Gastroesophageal sphincter (tissue), 4 donors: ENCODE data around the gene KRTAP5-3. TPM values are rescaled to one million over a fixed set of nuclear protein-coding genes. Genes with fewer than 3 reads are reported as not detected.

Experiments used
- ATAC-seq: fragments of 150-250 bp; one replicate; pipeline ENCODE4 v1.9.1; 2016; ENCODE audit warnings: mild to moderate bottlenecking, moderate library complexity
- H3K27ac ChIP-seq, 4 donors: fragments of 200-600 bp; sonication (generic) in 3 of 4; 1 replicate in 3 of 4; 2 replicates in 1 of 4; pipeline ENCODE4 v1.5.1; 2016 to 2019
- H3K27me3 ChIP-seq: fragments of 200-600 bp; sonication (generic); one replicate; pipeline ENCODE4 v1.5.1; 2019
- H3K36me3 ChIP-seq, 2 donors: fragments of 200-600 bp; sonication (generic); one replicate each; pipeline ENCODE4 v1.5.1; 2019; ENCODE audit warnings: control low read depth in 1 of 2
- H3K4me1 ChIP-seq, 3 donors: fragments of 200-600 bp; sonication (generic); 1 replicate in 2 of 3; 2 replicates in 1 of 3; pipeline ENCODE4 v1.5.1; 2016 to 2019; ENCODE audit warnings: control low read depth in 2 of 3
- H3K4me3 ChIP-seq, 2 donors: fragments of 200-600 bp; sonication (generic); one replicate each; pipeline ENCODE4 v1.5.1; 2019; ENCODE audit warnings: mild to moderate bottlenecking in 1 of 2, moderate library complexity in 1 of 2
- H3K9me3 ChIP-seq, 3 donors: fragments of 200-600 bp; sonication (generic); one replicate each; pipeline ENCODE4 v1.5.1; 2017 to 2019; ENCODE audit warnings: control low read depth in 2 of 3
- EP300 ChIP-seq: sonication (generic); formaldehyde crosslinking; IDR thresholded peaks from one replicate; pipeline ENCODE4 v1.6.1; 2017; ENCODE audit warnings: antibody characterized with exemption, mild to moderate bottlenecking
- POLR2A ChIP-seq, 2 donors: fragments of 450-650 bp; IDR thresholded peaks; one replicate each; pipeline ENCODE4 v1.6.1; 2017; ENCODE audit warnings: antibody characterized with exemption in 2 of 2, mild to moderate bottlenecking in 2 of 2, moderate library complexity in 1 of 2
- POLR2AphosphoS5 ChIP-seq: sonication (generic); formaldehyde crosslinking; IDR thresholded peaks from one replicate; pipeline ENCODE4 v1.6.1; 2017; ENCODE audit warnings: antibody characterized with exemption
- WGBS, 2 donors: methylation state at CpG; one replicate each; pipeline ENCODE4 v1.1.5; 2018; ENCODE audit warnings: low coverage in 1 of 2; 5-methylcytosine and 5-hydroxymethylcytosine counted together
- total RNA-seq, 4 donors: library from RNA; depleted of rRNA; stranded (reverse); fragments of >200 nt; gene quantifications; one replicate each; pipeline ENCODE4 v1.1.0, GENCODE V29; 2016
- TF ChIP-seq, protein P1 (sequence below), 4 experiments: fragments of 200-600 bp in 2 of 4; fragments of 450-650 bp in 2 of 4; sonication (generic) in 1 of 4; IDR thresholded peaks; one replicate each; pipeline ENCODE4 v1.5.1; 2017 to 2019; ENCODE audit warnings: antibody characterized with exemption in 4 of 4, mild to moderate bottlenecking in 2 of 4, moderate library complexity in 2 of 4

Gene KRTAP5-3
- total RNA-seq, 4 donors from 2014 or later: not detected

DNA sequence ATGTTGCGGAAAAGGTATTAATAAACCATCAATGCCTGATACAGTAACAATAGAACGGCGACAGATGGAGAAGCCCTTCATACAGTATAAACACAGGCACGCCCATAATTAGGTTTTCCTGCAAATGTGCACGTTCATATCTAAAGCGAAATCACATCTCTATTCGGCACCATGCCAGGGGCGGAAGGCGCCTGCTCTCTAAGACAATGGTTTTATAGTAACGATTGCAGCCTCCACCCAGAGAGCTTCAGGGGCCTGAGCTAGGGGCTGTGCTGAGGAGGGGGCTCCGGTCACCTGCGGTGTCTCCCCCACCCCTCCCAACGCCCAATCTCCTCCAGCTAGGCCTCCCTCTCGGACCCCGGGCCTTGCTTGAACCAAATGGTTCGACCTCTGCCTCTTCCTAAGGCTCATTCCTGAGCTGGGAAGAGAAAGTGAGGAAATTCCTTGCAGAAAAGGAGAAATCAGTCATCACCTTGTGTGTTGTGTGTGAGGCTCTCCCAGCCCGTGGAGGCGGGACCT is 30.9 kb upstream of the KRTAP5-3 start:
- no peak for ATAC-seq
- no peaks in the 10 kb centered on the region for H3K36me3 ChIP-seq
- H3K27me3 ChIP-seq: peaks cover 62% of the 10 kb centered on the region
- no peaks in the 10 kb centered on the region for H3K4me1 ChIP-seq
- H3K4me3 ChIP-seq: no peak overlapping the region
- TF ChIP-seq, protein P1, sequence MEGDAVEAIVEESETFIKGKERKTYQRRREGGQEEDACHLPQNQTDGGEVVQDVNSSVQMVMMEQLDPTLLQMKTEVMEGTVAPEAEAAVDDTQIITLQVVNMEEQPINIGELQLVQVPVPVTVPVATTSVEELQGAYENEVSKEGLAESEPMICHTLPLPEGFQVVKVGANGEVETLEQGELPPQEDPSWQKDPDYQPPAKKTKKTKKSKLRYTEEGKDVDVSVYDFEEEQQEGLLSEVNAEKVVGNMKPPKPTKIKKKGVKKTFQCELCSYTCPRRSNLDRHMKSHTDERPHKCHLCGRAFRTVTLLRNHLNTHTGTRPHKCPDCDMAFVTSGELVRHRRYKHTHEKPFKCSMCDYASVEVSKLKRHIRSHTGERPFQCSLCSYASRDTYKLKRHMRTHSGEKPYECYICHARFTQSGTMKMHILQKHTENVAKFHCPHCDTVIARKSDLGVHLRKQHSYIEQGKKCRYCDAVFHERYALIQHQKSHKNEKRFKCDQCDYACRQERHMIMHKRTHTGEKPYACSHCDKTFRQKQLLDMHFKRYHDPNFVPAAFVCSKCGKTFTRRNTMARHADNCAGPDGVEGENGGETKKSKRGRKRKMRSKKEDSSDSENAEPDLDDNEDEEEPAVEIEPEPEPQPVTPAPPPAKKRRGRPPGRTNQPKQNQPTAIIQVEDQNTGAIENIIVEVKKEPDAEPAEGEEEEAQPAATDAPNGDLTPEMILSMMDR (IDR thresholded peaks at IDR 0.05): no peak
- TF ChIP-seq EP300 (no peak), POLR2A (IDR thresholded peaks at IDR 0.05) (no peak), POLR2AphosphoS5 (no peak)
- no peaks in the 10 kb centered on the region for H3K9me3 ChIP-seq
- WGBS, 2 donors: 29 to 48% methylated on average over 10 of the region's 18 CpGs
- no peak overlapping the region for H3K27ac ChIP-seq

DNA sequence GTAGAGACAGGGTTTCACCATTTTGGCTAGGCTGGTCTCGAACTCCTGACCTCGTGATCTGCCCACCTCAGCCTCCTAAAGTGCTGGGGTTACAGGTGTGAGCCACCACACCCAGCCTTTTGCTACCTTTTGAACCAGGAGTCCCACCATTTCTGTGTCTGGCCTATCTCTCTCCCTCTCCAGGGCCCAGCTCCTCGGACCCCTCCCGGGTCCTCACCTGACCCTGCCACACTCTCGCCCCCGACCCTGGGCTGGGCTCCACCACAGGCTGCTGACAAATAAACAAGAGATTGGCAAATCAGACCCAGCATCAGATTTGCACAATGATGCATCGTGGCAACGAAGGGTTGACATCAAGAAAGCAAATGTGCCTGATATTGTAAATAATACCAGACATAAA is 30.1 kb upstream of the KRTAP5-3 start:
- H3K27ac ChIP-seq: no peak overlapping the region
- H3K9me3 ChIP-seq: no peaks in the 10 kb centered on the region
- ATAC-seq: no peak
- no peak overlapping the region for H3K4me3 ChIP-seq
- TF ChIP-seq, protein P1 (IDR thresholded peaks at IDR 0.05): no peak
- TF ChIP-seq POLR2A (IDR thresholded peaks at IDR 0.05) (no peak), POLR2AphosphoS5 (no peak), EP300 (no peak)
- peaks cover 69% of the 10 kb centered on the region for H3K27me3 ChIP-seq
- no peaks in the 10 kb centered on the region for H3K4me1 ChIP-seq
- no peaks in the 10 kb centered on the region for H3K36me3 ChIP-seq
- 77 to 100% methylated on average over 1 to 3 of the region's 8 CpGs for WGBS, 2 donors

DNA sequence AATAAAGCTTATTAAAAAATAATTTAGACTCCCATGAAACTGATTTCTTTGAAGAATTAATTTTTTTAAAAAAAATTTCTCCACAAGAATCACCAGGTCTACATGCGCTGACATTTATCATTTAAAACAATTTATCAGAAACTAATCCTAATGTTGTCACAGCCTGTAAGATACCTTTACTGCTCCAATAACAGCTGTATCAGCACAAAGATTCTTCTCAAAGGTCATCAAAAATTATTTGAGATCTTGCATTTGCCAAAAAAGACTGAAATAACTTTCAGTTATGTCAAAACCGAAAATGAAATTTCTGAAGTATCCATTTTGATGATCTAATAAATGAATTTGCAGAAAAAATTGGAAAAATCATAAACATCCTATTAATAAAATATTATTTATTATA is 29.4 kb upstream of the KRTAP5-3 start:
- no peaks in the 10 kb centered on the region for H3K9me3 ChIP-seq
- TF ChIP-seq, protein P1 (IDR thresholded peaks at IDR 0.05): no peak
- TF ChIP-seq POLR2A (IDR thresholded peaks at IDR 0.05) (no peak), POLR2AphosphoS5 (no peak), EP300 (no peak)
- H3K4me3 ChIP-seq: no peak overlapping the region
- H3K4me1 ChIP-seq: no peaks in the 10 kb centered on the region
- 88% methylated on average over 2 of the region's 2 CpGs for WGBS, 2 donors
- no peak for ATAC-seq
- no peaks in the 10 kb centered on the region for H3K36me3 ChIP-seq
- peaks cover 67% of the 10 kb centered on the region for H3K27me3 ChIP-seq
- H3K27ac ChIP-seq: no peak overlapping the region

DNA sequence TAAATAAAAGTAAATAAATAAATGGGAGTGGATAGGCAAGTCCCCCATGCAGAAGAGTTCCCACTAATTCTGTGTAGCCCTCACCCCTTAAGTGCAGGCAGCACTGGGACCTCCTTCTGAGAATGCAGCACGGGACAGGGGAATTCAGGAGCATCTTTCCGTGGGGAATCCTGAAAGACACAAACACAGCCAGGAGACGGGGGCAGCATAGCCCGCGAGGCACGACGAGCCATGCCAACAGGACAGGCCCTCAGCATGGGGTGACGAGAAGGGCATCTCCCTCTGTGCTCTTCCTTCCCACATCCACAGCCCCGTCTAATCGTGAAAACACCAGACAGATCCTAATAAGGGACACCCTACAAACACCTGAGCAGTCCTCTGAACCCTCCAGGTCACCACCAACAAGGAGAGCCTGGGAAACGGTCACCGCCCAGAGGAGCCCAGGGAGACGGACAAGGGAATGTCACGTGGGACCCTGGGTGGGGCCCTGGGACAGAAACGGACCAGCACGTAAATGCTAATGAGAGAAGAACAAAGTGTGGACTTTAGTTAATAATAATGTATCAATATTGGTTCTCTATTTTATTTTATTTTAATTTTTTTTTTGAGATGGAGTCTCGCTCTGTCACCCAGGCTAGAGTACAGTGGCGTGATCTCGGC is 28.2 kb upstream of the KRTAP5-3 start:
- TF ChIP-seq EP300 (no peak), POLR2A (IDR thresholded peaks at IDR 0.05) (no peak), POLR2AphosphoS5 (no peak)
- TF ChIP-seq, protein P1 (IDR thresholded peaks at IDR 0.05): no peak
- Histone ChIP-seq H3K4me3 (no peak overlapping the region), H3K9me3 (no peaks in the 10 kb centered on the region), H3K4me1 (no peaks in the 10 kb centered on the region), H3K27ac (no peak overlapping the region), H3K27me3 (peaks cover 74% of the 10 kb centered on the region), H3K36me3 (no peaks in the 10 kb centered on the region)
- 74 to 79% methylated on average over 6 to 16 of the region's 19 CpGs for WGBS, 2 donors
- ATAC-seq: no peak

DNA sequence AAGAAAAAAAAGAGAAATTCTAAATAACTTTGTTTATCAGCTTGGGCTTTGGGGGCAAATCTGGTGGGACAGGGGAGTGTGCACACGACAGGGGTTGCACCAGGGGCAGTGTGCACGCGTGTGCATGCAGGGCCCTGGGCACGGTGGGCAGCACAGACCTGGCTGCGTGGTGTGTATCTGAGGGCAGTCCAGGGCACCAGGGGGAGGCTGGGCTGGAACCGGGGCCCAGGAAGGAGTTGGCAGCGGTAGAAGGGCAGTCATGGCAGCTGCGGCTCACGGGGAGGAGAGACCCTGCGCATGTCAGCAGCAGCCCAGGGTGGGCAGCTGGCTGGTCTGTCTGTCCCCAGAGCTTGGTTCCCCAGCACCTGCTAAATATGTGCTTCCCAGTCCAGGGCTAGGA is 25.6 kb upstream of the KRTAP5-3 start:
- WGBS, 2 donors: 70% methylated on average over 6 of the region's 10 CpGs; no CpG with 5 or more reads in 1 of the 2 donors
- Histone ChIP-seq H3K4me1 (peaks cover 0 to 3% (median 0%) of the 10 kb centered on the region in 3 donors), H3K27ac (no peak overlapping the region), H3K9me3 (no peaks in the 10 kb centered on the region), H3K27me3 (peaks cover 68% of the 10 kb centered on the region), H3K4me3 (no peak overlapping the region), H3K36me3 (no peaks in the 10 kb centered on the region)
- TF ChIP-seq, protein P1 (IDR thresholded peaks at IDR 0.05): no peak
- no peak for TF ChIP-seq POLR2A (IDR thresholded peaks at IDR 0.05)
- no peak for TF ChIP-seq POLR2AphosphoS5
- TF ChIP-seq EP300: no peak
- ATAC-seq: no peak
